HEK293 (cell line): ENCODE results near the gene SPATA25.
A peak's percentile ranks its signal among the peaks of the same experiment; 100 is the strongest.

Source experiments
- GLIS2 ChIP-seq: fragments of 450-650 bp; formaldehyde crosslinking; IDR thresholded peaks from 2 replicates; pipeline ENCODE4 v1.5.1; 2016; ENCODE audit warnings: missing biosample characterization, missing genetic modification characterization
- HOXA7 ChIP-seq: sonication (generic); formaldehyde crosslinking; IDR thresholded peaks from 2 replicates; pipeline ENCODE4 v1.8.1; 2022; ENCODE audit warnings: missing genetic modification reagents, borderline replicate concordance
- OSR2 ChIP-seq: fragments of 450-650 bp; formaldehyde crosslinking; IDR thresholded peaks from 2 replicates; pipeline ENCODE4 v1.5.1; 2016; ENCODE audit warnings: missing biosample characterization, missing genetic modification characterization
- ZBTB20 ChIP-seq: fragments of 450-650 bp; formaldehyde crosslinking; IDR thresholded peaks from 2 replicates; pipeline ENCODE4 v1.5.1; 2016; ENCODE audit warnings: missing biosample characterization, missing genetic modification characterization
- ZEB2 ChIP-seq: fragments of 450-650 bp; formaldehyde crosslinking; IDR thresholded peaks from 2 replicates; pipeline ENCODE4 v1.5.1; 2016; ENCODE audit warnings: missing biosample characterization, missing genetic modification characterization
- ZFP3 ChIP-seq: fragments of 450-650 bp; formaldehyde crosslinking; IDR thresholded peaks from 2 replicates; pipeline ENCODE4 v1.5.1; 2016; ENCODE audit warnings: low read depth, missing biosample characterization, missing genetic modification characterization
- ZFP37 ChIP-seq: fragments of 450-650 bp; formaldehyde crosslinking; IDR thresholded peaks from 2 replicates; pipeline ENCODE4 v1.5.1; 2016; ENCODE audit warnings: missing biosample characterization, missing genetic modification characterization
- ZNF155 ChIP-seq: fragments of 450-650 bp; formaldehyde crosslinking; IDR thresholded peaks from 2 replicates; pipeline ENCODE4 v1.5.1; 2016; ENCODE audit warnings: missing biosample characterization, missing genetic modification characterization
- ZNF214 ChIP-seq: fragments of 450-650 bp; formaldehyde crosslinking; IDR thresholded peaks from 2 replicates; pipeline ENCODE4 v1.5.1; 2017; ENCODE audit warnings: missing biosample characterization, mild to moderate bottlenecking, missing genetic modification characterization, borderline replicate concordance
- ZNF223 ChIP-seq: fragments of 450-650 bp; formaldehyde crosslinking; IDR thresholded peaks from 2 replicates; pipeline ENCODE4 v1.5.1; 2016; ENCODE audit warnings: missing biosample characterization, missing genetic modification characterization
- ZNF311 ChIP-seq: fragments of 450-650 bp; formaldehyde crosslinking; IDR thresholded peaks from 2 replicates; pipeline ENCODE4 v1.5.1; 2017; ENCODE audit warnings: missing biosample characterization, missing genetic modification characterization, borderline replicate concordance
- ZNF350 ChIP-seq: fragments of 450-650 bp; formaldehyde crosslinking; IDR thresholded peaks from 2 replicates; pipeline ENCODE4 v1.5.0; 2017; ENCODE audit warnings: missing biosample characterization, mild to moderate bottlenecking, missing genetic modification characterization
- ZNF366 ChIP-seq: fragments of 450-650 bp; formaldehyde crosslinking; conservative IDR thresholded peaks from 2 replicates; pipeline ENCODE4 v1.5.1; 2016; ENCODE audit warnings: missing biosample characterization, missing genetic modification characterization
- ZNF416 ChIP-seq: fragments of 450-650 bp; formaldehyde crosslinking; IDR thresholded peaks from 2 replicates; pipeline ENCODE4 v1.5.1; 2016; ENCODE audit warnings: missing biosample characterization, missing genetic modification characterization
- ZNF426 ChIP-seq: fragments of 450-650 bp; formaldehyde crosslinking; IDR thresholded peaks from 2 replicates; pipeline ENCODE4 v1.5.1; 2017; ENCODE audit warnings: missing biosample characterization, missing genetic modification characterization, mild to moderate bottlenecking, inconsistent platforms, moderate library complexity
- ZNF514 ChIP-seq: fragments of 450-650 bp; formaldehyde crosslinking; IDR thresholded peaks from 2 replicates; pipeline ENCODE4 v1.5.1; 2016; ENCODE audit warnings: missing biosample characterization, missing genetic modification characterization
- ZNF544 ChIP-seq: fragments of 450-650 bp; formaldehyde crosslinking; IDR thresholded peaks from 2 replicates; pipeline ENCODE4 v1.5.0; 2017; ENCODE audit warnings: missing biosample characterization, missing genetic modification characterization
- ZNF555 ChIP-seq: fragments of 450-650 bp; formaldehyde crosslinking; conservative IDR thresholded peaks from 2 replicates; pipeline ENCODE4 v1.5.1; 2017; ENCODE audit warnings: missing biosample characterization, mild to moderate bottlenecking, missing genetic modification characterization, inconsistent platforms
- ZNF596 ChIP-seq: fragments of 450-650 bp; IDR thresholded peaks from 2 replicates; pipeline ENCODE4 v1.5.0; 2018; ENCODE audit warnings: missing biosample characterization, mild to moderate bottlenecking, missing genetic modification characterization, moderate library complexity
- ZNF654 ChIP-seq: fragments of 450-650 bp; formaldehyde crosslinking; IDR thresholded peaks from 2 replicates; pipeline ENCODE4 v1.5.1; 2016; ENCODE audit warnings: low read depth, missing biosample characterization, missing genetic modification characterization
- ZNF664 ChIP-seq: fragments of 450-650 bp; formaldehyde crosslinking; IDR thresholded peaks from 2 replicates; pipeline ENCODE4 v1.5.1; 2016; ENCODE audit warnings: missing biosample characterization, missing genetic modification characterization
- ZNF677 ChIP-seq: fragments of 450-650 bp; IDR thresholded peaks from 2 replicates; pipeline ENCODE4 v1.5.0; 2018; ENCODE audit warnings: missing biosample characterization, mild to moderate bottlenecking, missing genetic modification characterization, moderate library complexity
- ZNF707 ChIP-seq: fragments of 450-650 bp; formaldehyde crosslinking; IDR thresholded peaks from 2 replicates; pipeline ENCODE4 v1.5.1; 2016; ENCODE audit warnings: missing biosample characterization, missing genetic modification characterization
- ZNF76 ChIP-seq: fragments of 450-650 bp; formaldehyde crosslinking; IDR thresholded peaks from 2 replicates; pipeline ENCODE4; 2016; ENCODE audit warnings: low read depth, missing biosample characterization, missing genetic modification characterization, borderline replicate concordance
- ZNF843 ChIP-seq: fragments of 450-650 bp; formaldehyde crosslinking; IDR thresholded peaks from 2 replicates; pipeline ENCODE4 v1.5.1; 2016; ENCODE audit warnings: missing biosample characterization, missing genetic modification characterization
- TF ChIP-seq, protein P1 (sequence below): fragments of 450-650 bp; formaldehyde crosslinking; IDR thresholded peaks from 2 replicates; pipeline ENCODE4 v1.5.1; 2017; ENCODE audit warnings: missing biosample characterization, missing genetic modification characterization
- TF ChIP-seq, protein P2 (sequence below): fragments of 450-650 bp; formaldehyde crosslinking; IDR thresholded peaks from 2 replicates; pipeline ENCODE4 v1.5.1; 2016; ENCODE audit warnings: missing biosample characterization, missing genetic modification characterization, borderline replicate concordance
- TF ChIP-seq, protein P3 (sequence below): fragments of 450-650 bp; formaldehyde crosslinking; IDR thresholded peaks from 2 replicates; pipeline ENCODE4 v1.5.1; 2016; ENCODE audit warnings: missing biosample characterization, missing genetic modification characterization
- TF ChIP-seq, protein P4 (sequence below): fragments of 450-650 bp; formaldehyde crosslinking; IDR thresholded peaks from 2 replicates; pipeline ENCODE4 v1.5.1; 2016; ENCODE audit warnings: missing biosample characterization, missing genetic modification characterization

The SPATA25 gene

DNA sequence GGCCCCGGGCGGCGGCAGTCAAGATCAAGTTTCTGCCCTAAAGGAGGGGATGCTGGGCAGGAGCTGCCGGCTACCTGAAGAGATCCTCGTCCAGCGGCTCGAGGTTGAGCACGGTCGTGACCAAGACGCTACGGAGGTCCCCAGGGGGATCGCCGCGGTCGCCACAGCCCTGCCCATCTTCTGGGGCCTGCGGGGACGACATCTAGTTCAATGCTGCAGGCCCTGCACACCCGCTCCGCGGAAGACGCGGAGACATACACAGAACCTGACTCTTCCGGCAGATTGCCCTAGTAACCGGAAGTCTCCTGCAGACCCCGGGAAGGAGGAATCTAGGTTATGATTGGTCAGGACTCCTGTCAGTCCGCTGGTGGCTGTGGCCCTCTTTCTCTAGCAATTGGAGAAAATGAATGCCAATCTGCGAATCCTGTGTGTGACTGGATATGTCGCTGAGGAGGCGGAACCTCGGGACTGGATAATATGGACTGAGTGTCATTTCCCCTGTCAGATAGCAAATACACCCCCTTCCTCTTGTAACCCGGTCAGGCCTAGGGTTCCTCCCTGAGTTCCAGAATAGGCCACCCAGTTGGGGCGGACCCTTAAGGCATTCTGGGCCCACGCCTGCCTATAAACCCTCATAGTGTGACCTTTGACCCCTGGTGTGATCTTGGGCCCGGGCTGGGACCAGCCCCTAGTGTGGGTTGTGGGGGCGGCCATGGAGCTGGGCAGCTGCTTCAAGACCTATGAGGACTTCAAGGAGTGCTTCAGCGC is 30.1 kb downstream of the SPATA25 start, which contains the start of the genes ACOT8 and ZSWIM3 (continued):
- TF ChIP-seq, protein P1, sequence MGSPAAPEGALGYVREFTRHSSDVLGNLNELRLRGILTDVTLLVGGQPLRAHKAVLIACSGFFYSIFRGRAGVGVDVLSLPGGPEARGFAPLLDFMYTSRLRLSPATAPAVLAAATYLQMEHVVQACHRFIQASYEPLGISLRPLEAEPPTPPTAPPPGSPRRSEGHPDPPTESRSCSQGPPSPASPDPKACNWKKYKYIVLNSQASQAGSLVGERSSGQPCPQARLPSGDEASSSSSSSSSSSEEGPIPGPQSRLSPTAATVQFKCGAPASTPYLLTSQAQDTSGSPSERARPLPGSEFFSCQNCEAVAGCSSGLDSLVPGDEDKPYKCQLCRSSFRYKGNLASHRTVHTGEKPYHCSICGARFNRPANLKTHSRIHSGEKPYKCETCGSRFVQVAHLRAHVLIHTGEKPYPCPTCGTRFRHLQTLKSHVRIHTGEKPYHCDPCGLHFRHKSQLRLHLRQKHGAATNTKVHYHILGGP (tag by site-specific recombination) = no peak
- TF ChIP-seq ZNF677 (tag by site-specific recombination) (no peak), ZNF596 (no peak), ZNF514 (no peak), ZBTB20 (tag by site-specific recombination) (peak; percentile 99), ZNF707 (tag by site-specific recombination) (no peak), OSR2 (tag by site-specific recombination) (no peak), ZNF544 (tag by site-specific recombination) (no peak), ZNF76 (peak; percentile 17), ZNF555 (tag by site-specific recombination) (no peak), ZFP3 (tag by site-specific recombination) (no peak), ZNF223 (tag by site-specific recombination) (no peak), ZNF350 (tag by site-specific recombination) (no peak), ZNF416 (no peak), ZNF426 (no peak), ZNF214 (tag by site-specific recombination) (no peak), ZNF664 (tag by site-specific recombination) (no peak), GLIS2 (peak; percentile 91), HOXA7 (CRISPR knock-in tag) (no peak), ZFP37 (tag by site-specific recombination) (no peak), ZNF366 (tag by site-specific recombination) (no peak), ZNF311 (no peak), ZEB2 (tag by site-specific recombination) (no peak), ZNF155 (tag by site-specific recombination) (no peak), ZNF654 (tag by site-specific recombination) (no peak), ZNF843 (tag by site-specific recombination) (no peak)
- TF ChIP-seq, protein P2, sequence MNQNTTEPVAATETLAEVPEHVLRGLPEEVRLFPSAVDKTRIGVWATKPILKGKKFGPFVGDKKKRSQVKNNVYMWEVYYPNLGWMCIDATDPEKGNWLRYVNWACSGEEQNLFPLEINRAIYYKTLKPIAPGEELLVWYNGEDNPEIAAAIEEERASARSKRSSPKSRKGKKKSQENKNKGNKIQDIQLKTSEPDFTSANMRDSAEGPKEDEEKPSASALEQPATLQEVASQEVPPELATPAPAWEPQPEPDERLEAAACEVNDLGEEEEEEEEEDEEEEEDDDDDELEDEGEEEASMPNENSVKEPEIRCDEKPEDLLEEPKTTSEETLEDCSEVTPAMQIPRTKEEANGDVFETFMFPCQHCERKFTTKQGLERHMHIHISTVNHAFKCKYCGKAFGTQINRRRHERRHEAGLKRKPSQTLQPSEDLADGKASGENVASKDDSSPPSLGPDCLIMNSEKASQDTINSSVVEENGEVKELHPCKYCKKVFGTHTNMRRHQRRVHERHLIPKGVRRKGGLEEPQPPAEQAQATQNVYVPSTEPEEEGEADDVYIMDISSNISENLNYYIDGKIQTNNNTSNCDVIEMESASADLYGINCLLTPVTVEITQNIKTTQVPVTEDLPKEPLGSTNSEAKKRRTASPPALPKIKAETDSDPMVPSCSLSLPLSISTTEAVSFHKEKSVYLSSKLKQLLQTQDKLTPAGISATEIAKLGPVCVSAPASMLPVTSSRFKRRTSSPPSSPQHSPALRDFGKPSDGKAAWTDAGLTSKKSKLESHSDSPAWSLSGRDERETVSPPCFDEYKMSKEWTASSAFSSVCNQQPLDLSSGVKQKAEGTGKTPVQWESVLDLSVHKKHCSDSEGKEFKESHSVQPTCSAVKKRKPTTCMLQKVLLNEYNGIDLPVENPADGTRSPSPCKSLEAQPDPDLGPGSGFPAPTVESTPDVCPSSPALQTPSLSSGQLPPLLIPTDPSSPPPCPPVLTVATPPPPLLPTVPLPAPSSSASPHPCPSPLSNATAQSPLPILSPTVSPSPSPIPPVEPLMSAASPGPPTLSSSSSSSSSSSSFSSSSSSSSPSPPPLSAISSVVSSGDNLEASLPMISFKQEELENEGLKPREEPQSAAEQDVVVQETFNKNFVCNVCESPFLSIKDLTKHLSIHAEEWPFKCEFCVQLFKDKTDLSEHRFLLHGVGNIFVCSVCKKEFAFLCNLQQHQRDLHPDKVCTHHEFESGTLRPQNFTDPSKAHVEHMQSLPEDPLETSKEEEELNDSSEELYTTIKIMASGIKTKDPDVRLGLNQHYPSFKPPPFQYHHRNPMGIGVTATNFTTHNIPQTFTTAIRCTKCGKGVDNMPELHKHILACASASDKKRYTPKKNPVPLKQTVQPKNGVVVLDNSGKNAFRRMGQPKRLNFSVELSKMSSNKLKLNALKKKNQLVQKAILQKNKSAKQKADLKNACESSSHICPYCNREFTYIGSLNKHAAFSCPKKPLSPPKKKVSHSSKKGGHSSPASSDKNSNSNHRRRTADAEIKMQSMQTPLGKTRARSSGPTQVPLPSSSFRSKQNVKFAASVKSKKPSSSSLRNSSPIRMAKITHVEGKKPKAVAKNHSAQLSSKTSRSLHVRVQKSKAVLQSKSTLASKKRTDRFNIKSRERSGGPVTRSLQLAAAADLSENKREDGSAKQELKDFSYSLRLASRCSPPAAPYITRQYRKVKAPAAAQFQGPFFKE (tag by site-specific recombination) = no peak
- TF ChIP-seq, protein P3, sequence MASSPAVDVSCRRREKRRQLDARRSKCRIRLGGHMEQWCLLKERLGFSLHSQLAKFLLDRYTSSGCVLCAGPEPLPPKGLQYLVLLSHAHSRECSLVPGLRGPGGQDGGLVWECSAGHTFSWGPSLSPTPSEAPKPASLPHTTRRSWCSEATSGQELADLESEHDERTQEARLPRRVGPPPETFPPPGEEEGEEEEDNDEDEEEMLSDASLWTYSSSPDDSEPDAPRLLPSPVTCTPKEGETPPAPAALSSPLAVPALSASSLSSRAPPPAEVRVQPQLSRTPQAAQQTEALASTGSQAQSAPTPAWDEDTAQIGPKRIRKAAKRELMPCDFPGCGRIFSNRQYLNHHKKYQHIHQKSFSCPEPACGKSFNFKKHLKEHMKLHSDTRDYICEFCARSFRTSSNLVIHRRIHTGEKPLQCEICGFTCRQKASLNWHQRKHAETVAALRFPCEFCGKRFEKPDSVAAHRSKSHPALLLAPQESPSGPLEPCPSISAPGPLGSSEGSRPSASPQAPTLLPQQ = peak; percentile 72; the same call in 1 of the 2 replicates
- TF ChIP-seq, protein P4, sequence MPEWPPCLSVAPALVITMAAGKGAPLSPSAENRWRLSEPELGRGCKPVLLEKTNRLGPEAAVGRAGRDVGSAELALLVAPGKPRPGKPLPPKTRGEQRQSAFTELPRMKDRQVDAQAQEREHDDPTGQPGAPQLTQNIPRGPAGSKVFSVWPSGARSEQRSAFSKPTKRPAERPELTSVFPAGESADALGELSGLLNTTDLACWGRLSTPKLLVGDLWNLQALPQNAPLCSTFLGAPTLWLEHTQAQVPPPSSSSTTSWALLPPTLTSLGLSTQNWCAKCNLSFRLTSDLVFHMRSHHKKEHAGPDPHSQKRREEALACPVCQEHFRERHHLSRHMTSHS (tag by site-specific recombination) = no peak
